Measurements from ENCODE around the gene NR6A1. TPM values are rescaled to one million over a fixed set of nuclear protein-coding genes. Genes with fewer than 3 reads are reported as not detected.

Gene NR6A1
- total RNA-seq, 1 donor from 2014 or later, result 1.2 TPM

GRCh38 chr9:124505006-124505900 lies 265.9 kb downstream of the NR6A1 start:
- Histone ChIP-seq H3K9me3 (no peaks in the 10 kb centered on the region), H3K27me3 (peaks cover 16% of the 10 kb centered on the region), H3K36me3 (no peaks in the 10 kb centered on the region), H3K27ac (no peak overlapping the region), H3K4me3 (no peak overlapping the region), H3K4me1 (peaks cover 14% of the 10 kb centered on the region)
- intact Hi-C loops (cut with DNase I), result no loop called here
- no peak for DNase-seq (ENCODE audit: extremely low spot score in 2 of 2)
- TF ChIP-seq POLR2AphosphoS5 (IDR thresholded peaks at IDR 0.05; ENCODE audit: insufficient read depth in 1 of 2, low read depth in 1 of 2), result no peak
- TF ChIP-seq POLR2A (IDR thresholded peaks at IDR 0.05), result no peak
- no peak for TF ChIP-seq CTCF (IDR thresholded peaks at IDR 0.05)

GRCh38 chr9:124504530-124505005 lies 266.5 kb downstream of the NR6A1 start:
- TF ChIP-seq CTCF (IDR thresholded peaks at IDR 0.05) (no peak), POLR2AphosphoS5 (IDR thresholded peaks at IDR 0.05; ENCODE audit: insufficient read depth in 1 of 2, low read depth in 1 of 2) (no peak), POLR2A (IDR thresholded peaks at IDR 0.05) (no peak)
- H3K4me3 ChIP-seq, result peak overlapping the region in 1 of 2 donors; percentile 8
- H3K36me3 ChIP-seq, result no peaks in the 10 kb centered on the region
- H3K27ac ChIP-seq, result no peak overlapping the region
- peaks cover 14% of the 10 kb centered on the region for H3K4me1 ChIP-seq
- intact Hi-C loops (cut with DNase I), result no loop called here
- peaks cover 16% of the 10 kb centered on the region for H3K27me3 ChIP-seq
- H3K9me3 ChIP-seq, result no peaks in the 10 kb centered on the region
- DNase-seq (ENCODE audit: extremely low spot score in 2 of 2), result no peak

- H3K4me3 ChIP-seq, result peak overlapping the region in 1 of 2 donors; percentile 8
- intact Hi-C loops (cut with DNase I), result no loop called here
- H3K9me3 ChIP-seq, result no peaks in the 10 kb centered on the region
- H3K4me1 ChIP-seq, result peaks cover 14% of the 10 kb centered on the region
- DNase-seq (ENCODE audit: extremely low spot score in 2 of 2), result no peak
- H3K27me3 ChIP-seq, result peaks cover 16% of the 10 kb centered on the region
- TF ChIP-seq POLR2A (IDR thresholded peaks at IDR 0.05) (no peak), CTCF (IDR thresholded peaks at IDR 0.05) (no peak), POLR2AphosphoS5 (IDR thresholded peaks at IDR 0.05; ENCODE audit: insufficient read depth in 1 of 2, low read depth in 1 of 2) (no peak)
- H3K27ac ChIP-seq, result no peak overlapping the region
- H3K36me3 ChIP-seq, result no peaks in the 10 kb centered on the region
Observed at GRCh38 chr9:124503713-124504529, 267.2 kb downstream of the NR6A1 start.

GRCh38 chr9:124502711-124503702 lies 268.1 kb downstream of the NR6A1 start:
- H3K27me3 ChIP-seq, result peaks cover 16% of the 10 kb centered on the region
- H3K4me3 ChIP-seq, result no peak overlapping the region
- no peak overlapping the region for H3K27ac ChIP-seq
- intact Hi-C loops (cut with DNase I), result no loop called here
- DNase-seq (ENCODE audit: extremely low spot score in 2 of 2), result no peak
- TF ChIP-seq POLR2A (IDR thresholded peaks at IDR 0.05) (no peak), POLR2AphosphoS5 (IDR thresholded peaks at IDR 0.05; ENCODE audit: insufficient read depth in 1 of 2, low read depth in 1 of 2) (no peak), CTCF (IDR thresholded peaks at IDR 0.05) (no peak)
- H3K36me3 ChIP-seq, result no peaks in the 10 kb centered on the region
- peaks cover 14% of the 10 kb centered on the region for H3K4me1 ChIP-seq
- no peaks in the 10 kb centered on the region for H3K9me3 ChIP-seq
